ENCODE measurements around the gene HP1BP3.

DNA sequence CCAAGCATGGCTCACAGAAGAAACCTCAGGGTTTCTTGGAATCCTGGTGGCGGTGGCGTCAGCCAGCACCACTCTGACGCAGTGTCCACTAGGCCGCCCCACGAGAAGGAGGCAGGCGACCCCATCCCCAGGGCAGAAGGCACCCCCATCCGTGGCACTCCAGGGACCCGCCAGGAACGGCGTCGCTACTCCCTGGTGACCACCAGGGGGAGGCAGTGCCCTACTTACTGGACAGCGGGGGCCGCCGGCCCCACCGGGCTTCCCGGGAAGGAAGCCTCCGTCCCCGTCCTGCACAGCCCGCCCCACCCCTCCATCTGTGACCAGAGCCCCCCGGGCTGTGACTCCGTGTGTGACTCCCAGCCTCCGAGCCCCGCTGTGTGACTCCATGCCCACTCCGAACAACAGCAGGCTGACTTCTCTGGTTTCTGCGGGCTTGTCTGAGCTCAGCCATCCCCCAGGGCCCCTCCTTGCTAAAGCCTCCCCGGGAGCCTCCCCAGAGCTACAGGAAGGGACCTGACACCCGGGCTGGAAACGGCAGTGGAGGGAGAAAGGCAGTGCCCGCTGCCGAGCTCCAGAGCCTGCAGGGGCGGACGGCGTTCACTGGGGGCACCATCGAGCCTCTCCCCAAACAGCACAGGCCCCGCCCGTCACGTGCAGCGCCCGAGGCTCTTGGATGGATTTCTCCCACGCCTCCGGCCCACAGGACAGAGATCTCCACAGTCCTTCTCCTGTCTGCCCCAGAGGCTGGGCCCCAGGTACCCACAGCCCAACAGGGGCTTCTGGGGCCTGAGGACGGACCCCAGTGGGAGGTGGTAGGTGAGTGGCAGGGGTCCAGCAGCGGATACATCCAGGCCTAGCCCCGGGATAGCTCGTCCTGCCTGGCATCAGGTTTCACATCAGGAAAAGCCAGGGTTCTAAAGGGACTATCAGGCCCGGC, 90.4 kb downstream of the HP1BP3 start:
- TF ChIP-seq, protein P1, sequence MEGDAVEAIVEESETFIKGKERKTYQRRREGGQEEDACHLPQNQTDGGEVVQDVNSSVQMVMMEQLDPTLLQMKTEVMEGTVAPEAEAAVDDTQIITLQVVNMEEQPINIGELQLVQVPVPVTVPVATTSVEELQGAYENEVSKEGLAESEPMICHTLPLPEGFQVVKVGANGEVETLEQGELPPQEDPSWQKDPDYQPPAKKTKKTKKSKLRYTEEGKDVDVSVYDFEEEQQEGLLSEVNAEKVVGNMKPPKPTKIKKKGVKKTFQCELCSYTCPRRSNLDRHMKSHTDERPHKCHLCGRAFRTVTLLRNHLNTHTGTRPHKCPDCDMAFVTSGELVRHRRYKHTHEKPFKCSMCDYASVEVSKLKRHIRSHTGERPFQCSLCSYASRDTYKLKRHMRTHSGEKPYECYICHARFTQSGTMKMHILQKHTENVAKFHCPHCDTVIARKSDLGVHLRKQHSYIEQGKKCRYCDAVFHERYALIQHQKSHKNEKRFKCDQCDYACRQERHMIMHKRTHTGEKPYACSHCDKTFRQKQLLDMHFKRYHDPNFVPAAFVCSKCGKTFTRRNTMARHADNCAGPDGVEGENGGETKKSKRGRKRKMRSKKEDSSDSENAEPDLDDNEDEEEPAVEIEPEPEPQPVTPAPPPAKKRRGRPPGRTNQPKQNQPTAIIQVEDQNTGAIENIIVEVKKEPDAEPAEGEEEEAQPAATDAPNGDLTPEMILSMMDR (IDR thresholded peaks at IDR 0.05), result peak; percentile 68 to 89 (median 88)
- TF ChIP-seq EP300 (IDR thresholded peaks at IDR 0.05) (no peak), POLR2AphosphoS5 (IDR thresholded peaks at IDR 0.05) (peak; percentile 61 to 68)
